Progenitor cell of endocrine pancreas (in vitro differentiated cells): ENCODE results near the gene PRKD1. TPM values are rescaled to one million over a fixed set of nuclear protein-coding genes. Genes with fewer than 3 reads are reported as not detected.
A peak's percentile ranks its signal among the peaks of the same experiment; 100 is the strongest.
"Not testable (repeated sequence)": the region's sequence is repeated elsewhere in the genome, so short reads cannot be mapped to it uniquely, and the experiment has no call there.

ENCODE experiments used
- DNase-seq: peaks from one replicate; pipeline ENCODE4 v3.0.0; 2021; ENCODE audit warnings: low spot score; ENCODE audit not compliant: unreplicated experiment
- H3K27ac Mint-ChIP-seq: 2 replicates; pipeline ENCODE4 v1.8.0; 2021; ENCODE audit warnings: mild to moderate bottlenecking, moderate library complexity, mixed read lengths
- H3K27me3 Mint-ChIP-seq: 2 replicates; pipeline ENCODE4 v1.8.0; 2021; ENCODE audit warnings: mixed read lengths
- H3K36me3 Mint-ChIP-seq: 2 replicates; pipeline ENCODE4 v1.8.0; 2022; ENCODE audit warnings: mixed read lengths; ENCODE audit not compliant: insufficient read depth
- H3K4me1 Mint-ChIP-seq: 2 replicates; pipeline ENCODE4 v1.8.0; 2021; ENCODE audit warnings: low read depth, mixed read lengths
- H3K4me3 Mint-ChIP-seq: 2 replicates; pipeline ENCODE4 v1.8.0; 2021; ENCODE audit warnings: low read depth, mild to moderate bottlenecking, moderate library complexity, mixed read lengths
- H3K9me3 Mint-ChIP-seq: 2 replicates; pipeline ENCODE4 v1.8.0; 2021; ENCODE audit warnings: low read depth, mixed read lengths
- total RNA-seq: library from RNA; stranded (reverse); gene quantifications from 2 replicates; pipeline ENCODE4 v1.2.1, GENCODE V29; 2021
- TF ChIP-seq, protein P1 (sequence below): fragments of 200-600 bp; sonication (generic); IDR thresholded peaks from one replicate; pipeline ENCODE4 v1.5.0; 2021; ENCODE audit warnings: antibody characterized with exemption, mild to moderate bottlenecking; ENCODE audit not compliant: unreplicated experiment

PRKD1 gene
- total RNA-seq, 1 donor from 2014 or later: 23.6 TPM

DNA sequence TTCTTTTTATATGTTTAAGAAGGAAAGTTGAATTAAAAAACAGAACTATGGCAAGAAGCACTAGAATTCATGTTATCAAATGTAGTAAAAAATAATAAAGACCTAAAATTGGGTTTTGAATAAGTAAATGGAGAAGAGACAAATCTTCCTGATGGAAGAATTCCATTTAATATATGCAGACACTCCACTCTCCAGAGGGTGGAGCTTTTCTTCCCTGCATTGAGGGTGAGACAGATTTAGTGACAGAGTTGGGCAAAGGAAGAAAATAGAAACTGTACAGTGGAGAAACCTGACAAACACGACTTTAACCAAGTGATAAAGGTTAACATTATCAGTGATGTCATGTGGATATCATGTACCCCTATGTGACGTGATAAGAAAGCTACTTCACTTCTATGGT is 217.6 kb downstream of the PRKD1 start:
- no peak for DNase-seq
- TF ChIP-seq, protein P1, sequence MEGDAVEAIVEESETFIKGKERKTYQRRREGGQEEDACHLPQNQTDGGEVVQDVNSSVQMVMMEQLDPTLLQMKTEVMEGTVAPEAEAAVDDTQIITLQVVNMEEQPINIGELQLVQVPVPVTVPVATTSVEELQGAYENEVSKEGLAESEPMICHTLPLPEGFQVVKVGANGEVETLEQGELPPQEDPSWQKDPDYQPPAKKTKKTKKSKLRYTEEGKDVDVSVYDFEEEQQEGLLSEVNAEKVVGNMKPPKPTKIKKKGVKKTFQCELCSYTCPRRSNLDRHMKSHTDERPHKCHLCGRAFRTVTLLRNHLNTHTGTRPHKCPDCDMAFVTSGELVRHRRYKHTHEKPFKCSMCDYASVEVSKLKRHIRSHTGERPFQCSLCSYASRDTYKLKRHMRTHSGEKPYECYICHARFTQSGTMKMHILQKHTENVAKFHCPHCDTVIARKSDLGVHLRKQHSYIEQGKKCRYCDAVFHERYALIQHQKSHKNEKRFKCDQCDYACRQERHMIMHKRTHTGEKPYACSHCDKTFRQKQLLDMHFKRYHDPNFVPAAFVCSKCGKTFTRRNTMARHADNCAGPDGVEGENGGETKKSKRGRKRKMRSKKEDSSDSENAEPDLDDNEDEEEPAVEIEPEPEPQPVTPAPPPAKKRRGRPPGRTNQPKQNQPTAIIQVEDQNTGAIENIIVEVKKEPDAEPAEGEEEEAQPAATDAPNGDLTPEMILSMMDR: peak; percentile 14
- Mint-ChIP-seq H3K9me3 (peaks cover 5% of the 10 kb centered on the region), H3K27me3 (no peaks in the 10 kb centered on the region), H3K4me3 (no peak overlapping the region), H3K36me3 (peaks cover 4% of the 10 kb centered on the region), H3K27ac (no peak overlapping the region), H3K4me1 (no peaks in the 10 kb centered on the region)

DNA sequence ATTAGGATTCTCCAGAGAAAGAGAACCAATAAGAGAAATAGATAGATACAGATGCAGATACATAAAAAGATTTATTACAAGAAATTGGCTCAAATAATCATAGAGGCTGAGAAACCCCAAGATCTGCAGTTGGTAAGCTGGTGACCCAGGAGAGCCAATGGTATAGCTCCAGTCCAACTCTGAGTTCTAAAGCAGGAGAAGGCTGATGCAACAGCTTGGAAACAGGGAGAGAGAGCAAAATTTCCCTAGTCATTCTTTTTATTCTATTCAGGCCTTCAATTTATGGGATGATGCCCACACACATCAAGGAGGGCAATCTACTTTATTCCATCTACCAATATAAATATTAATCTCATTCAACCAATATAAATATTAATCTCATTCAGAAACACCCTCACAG is 218.2 kb downstream of the PRKD1 start:
- peaks cover 2% of the 10 kb centered on the region for H3K9me3 Mint-ChIP-seq
- H3K4me3 Mint-ChIP-seq: no peak overlapping the region
- TF ChIP-seq, protein P1: no peak
- no peak overlapping the region for H3K27ac Mint-ChIP-seq
- H3K4me1 Mint-ChIP-seq: no peaks in the 10 kb centered on the region
- DNase-seq: no peak
- H3K36me3 Mint-ChIP-seq: peaks cover 2% of the 10 kb centered on the region
- no peaks in the 10 kb centered on the region for H3K27me3 Mint-ChIP-seq

DNA sequence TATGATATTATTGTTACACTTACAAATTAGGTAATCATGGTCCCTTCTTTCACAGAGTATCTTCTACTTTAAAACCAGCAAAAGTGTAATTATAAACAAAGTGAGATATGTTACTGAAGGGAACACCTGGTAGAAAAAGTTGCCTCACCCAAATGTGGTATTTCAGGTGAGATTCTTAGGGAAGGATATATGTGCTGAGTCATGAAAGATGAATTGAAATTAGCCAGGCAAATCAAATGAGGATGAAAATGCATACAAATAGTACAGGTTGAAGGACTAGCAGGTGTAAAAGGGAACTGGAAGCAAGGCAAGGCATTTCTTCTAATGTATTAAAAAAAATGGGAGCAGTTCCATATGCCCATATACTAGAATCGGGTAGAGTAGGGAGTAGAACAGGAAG is 220.9 kb downstream of the PRKD1 start:
- TF ChIP-seq, protein P1: no peak
- no peaks in the 10 kb centered on the region for H3K27me3 Mint-ChIP-seq
- peaks cover 2% of the 10 kb centered on the region for H3K9me3 Mint-ChIP-seq
- H3K4me3 Mint-ChIP-seq: no peak overlapping the region
- DNase-seq: no peak
- H3K4me1 Mint-ChIP-seq: no peaks in the 10 kb centered on the region
- H3K36me3 Mint-ChIP-seq: no peaks in the 10 kb centered on the region
- peak overlapping the region; percentile 5 for H3K27ac Mint-ChIP-seq

DNA sequence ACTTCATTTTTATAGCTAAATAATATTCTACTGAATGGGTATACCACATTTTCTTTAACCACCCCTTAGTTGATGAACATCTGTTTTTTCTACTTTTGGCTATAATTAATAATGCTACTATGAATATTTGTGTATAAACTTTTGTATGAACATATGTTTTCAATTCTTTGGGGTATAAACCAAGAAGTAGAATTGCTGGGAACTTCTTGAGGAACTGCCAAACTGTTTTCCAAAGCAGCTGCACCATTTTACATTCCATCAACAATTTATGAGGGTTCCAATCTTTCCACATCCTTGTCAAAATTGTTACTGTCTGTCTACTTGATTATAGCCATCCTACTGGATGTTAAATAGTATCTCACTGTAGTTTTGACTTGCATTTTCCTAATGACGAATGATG is 221.8 kb downstream of the PRKD1 start:
- H3K4me3 Mint-ChIP-seq: no peak overlapping the region
- DNase-seq: no peak

GRCh38 chr14:29689597-29689996 is 238.1 kb downstream of the PRKD1 start:
- H3K4me3 Mint-ChIP-seq, H3K9me3 Mint-ChIP-seq, H3K36me3 Mint-ChIP-seq, H3K27ac Mint-ChIP-seq, H3K4me1 Mint-ChIP-seq, DNase-seq, H3K27me3 Mint-ChIP-seq: not testable (repeated sequence)

More for the DNA sequence above, 221.8 kb downstream of the PRKD1 start:
- no peaks in the 10 kb centered on the region for H3K4me1 Mint-ChIP-seq
- peaks cover 2% of the 10 kb centered on the region for H3K9me3 Mint-ChIP-seq
- H3K27ac Mint-ChIP-seq: no peak overlapping the region
- peaks cover 2% of the 10 kb centered on the region for H3K36me3 Mint-ChIP-seq
- H3K27me3 Mint-ChIP-seq: no peaks in the 10 kb centered on the region
- TF ChIP-seq, protein P1: no peak

DNA sequence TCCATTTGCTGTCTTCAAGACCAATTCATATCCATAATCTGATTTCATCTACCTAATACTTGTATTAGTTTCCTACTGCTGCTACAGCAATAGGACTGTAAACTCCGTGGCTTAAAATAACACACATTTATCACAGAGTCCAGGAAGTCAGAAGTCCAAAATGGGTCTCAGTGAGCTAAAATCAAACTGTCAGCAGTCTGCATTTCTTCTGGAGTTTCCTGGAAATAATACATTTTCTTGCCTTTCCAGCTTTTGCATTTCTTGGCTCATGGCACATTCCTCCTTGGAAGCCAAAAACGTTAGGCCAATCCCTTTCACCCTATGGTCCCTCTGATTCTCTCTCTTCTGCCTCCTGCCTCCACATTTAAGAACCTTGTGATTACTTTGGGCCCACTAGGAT is 239.8 kb downstream of the PRKD1 start:
- Mint-ChIP-seq H3K4me3 (no peak overlapping the region), H3K36me3 (peaks cover 2% of the 10 kb centered on the region), H3K9me3 (peaks cover 4% of the 10 kb centered on the region), H3K27ac (no peak overlapping the region), H3K27me3 (no peaks in the 10 kb centered on the region), H3K4me1 (peaks cover 1% of the 10 kb centered on the region)
- no peak for DNase-seq
- TF ChIP-seq, protein P1: no peak
